B cell (primary cell): ENCODE data around the gene CLIP2. TPM values are rescaled to one million over a fixed set of nuclear protein-coding genes. Genes with fewer than 3 reads are reported as not detected.

Experiments used
- ATAC-seq: fragments of 200-7000 bp; cut with Tn5 transposase; one replicate; pipeline ENCODE4 v1.10.0; 2021; ENCODE audit warnings: low read depth, mild to moderate bottlenecking, moderate number of reproducible peaks, moderate library complexity
- CTCF ChIA-PET: fragments of 350-600 bp; sonication (Branson Sonifier 250); formaldehyde crosslinking; loops from one replicate; lab custom pipeline; 2021; ENCODE audit warnings: antibody characterized with exemption, inconsistent platforms; lab: Charles Lee
- POLR2A ChIA-PET: fragments of 350-600 bp; sonication (Branson Sonifier 250); formaldehyde crosslinking; loops from one replicate; lab custom pipeline; 2021; ENCODE audit warnings: antibody characterized with exemption; lab: Charles Lee
- DNase-seq: peaks from one replicate; pipeline ENCODE4 v3.0.0; 2013
- H2AFZ ChIP-seq: 2 replicates; pipeline ENCODE4 v1.6.1; 2012; ENCODE audit warnings: mild to moderate bottlenecking, low read depth, low read length; ENCODE audit not compliant: insufficient read depth, poor library complexity, severe bottlenecking
- H3K27ac ChIP-seq, 2 donors: 1 replicate in 1 of 2; 2 replicates in 1 of 2; pipeline ENCODE4 v1.5.1; 2012 to 2013; ENCODE audit warnings: low read length in 2 of 2, mild to moderate bottlenecking in 2 of 2, moderate library complexity in 1 of 2
- H3K27me3 ChIP-seq, 4 experiments: fragments of 200-600 bp in 1 of 4; sonication (generic) in 1 of 4; replicated peaks in 1 of 4; 1 replicate in 2 of 4; 2 replicates in 2 of 4; pipeline versions ENCODE4 v1.6.1 to v1.7.0; 2013 to 2016; ENCODE audit warnings: low read length in 3 of 4, mild to moderate bottlenecking in 2 of 4, mixed read lengths in 1 of 4, moderate library complexity in 1 of 4; ENCODE audit not compliant: insufficient read depth in 4 of 4, control insufficient read depth in 3 of 4; ENCODE audit errors: control extremely low read depth in 1 of 4
- H3K36me3 ChIP-seq, 2 experiments: replicated peaks in 1 of 2; 1 replicate in 1 of 2; 2 replicates in 1 of 2; pipeline versions ENCODE4 v1.6.1 to v1.7.1; 2013; ENCODE audit warnings: low read length in 1 of 2; ENCODE audit not compliant: insufficient read depth in 2 of 2, control insufficient read depth in 1 of 2; ENCODE audit errors: control extremely low read depth in 1 of 2, extremely low read depth in 1 of 2
- H3K4me1 ChIP-seq, 2 donors: fragments of 200-600 bp in 1 of 2; sonication (generic) in 1 of 2; 1 replicate in 1 of 2; 2 replicates in 1 of 2; pipeline versions ENCODE4 v1.5.1 to v1.6.1; 2013 to 2017; ENCODE audit warnings: low read length in 2 of 2; ENCODE audit not compliant: control insufficient read depth in 2 of 2, insufficient read depth in 2 of 2
- H3K4me2 ChIP-seq: replicated peaks from 2 replicates; pipeline ENCODE3; 2012; ENCODE audit warnings: mild to moderate bottlenecking, low read depth, low read length; ENCODE audit not compliant: poor library complexity, severe bottlenecking
- H3K4me3 ChIP-seq, 5 experiments: fragments of 200-600 bp in 1 of 5; sonication (generic) in 1 of 5; 1 replicate in 3 of 5; 2 replicates in 2 of 5; pipeline versions ENCODE4 v1.5.1 to v1.7.0; 2011 to 2016; ENCODE audit warnings: low read length in 4 of 5, mild to moderate bottlenecking in 4 of 5, low read depth in 2 of 5, control low read depth in 1 of 5, moderate library complexity in 1 of 5; ENCODE audit not compliant: insufficient read depth in 1 of 5; ENCODE audit errors: control extremely low read depth in 1 of 5, extremely low read depth in 1 of 5
- H3K79me2 ChIP-seq: fragments of 200-600 bp; sonication (generic); one replicate; pipeline ENCODE4 v1.6.0; 2016; ENCODE audit warnings: low read length; ENCODE audit not compliant: control insufficient read depth, insufficient read depth
- H3K9ac ChIP-seq: fragments of 200-600 bp; sonication (generic); 2 replicates; pipeline ENCODE4 v1.6.1; 2017; ENCODE audit warnings: mild to moderate bottlenecking, low read length, moderate library complexity
- H3K9me3 ChIP-seq, 3 donors: one replicate each; pipeline versions ENCODE4 v1.6.1 to v1.7.1; 2013; ENCODE audit warnings: low read length in 2 of 3; ENCODE audit not compliant: control insufficient read depth in 2 of 3, insufficient read depth in 1 of 3; ENCODE audit errors: control extremely low read depth in 1 of 3
- H4K20me1 ChIP-seq: 2 replicates; pipeline ENCODE4 v1.6.0; 2012; ENCODE audit warnings: mild to moderate bottlenecking, low read length; ENCODE audit not compliant: insufficient read depth, control insufficient read depth, poor library complexity, severe bottlenecking
- H3K27ac Mint-ChIP-seq: one replicate; pipeline ENCODE4 v1.8.0; 2021; ENCODE audit warnings: mixed read lengths
- H3K27me3 Mint-ChIP-seq: one replicate; pipeline ENCODE4 v1.8.0; 2021; ENCODE audit warnings: mixed read lengths
- H3K4me1 Mint-ChIP-seq: one replicate; pipeline ENCODE4 v1.8.0; 2021; ENCODE audit warnings: mixed read lengths
- H3K4me3 Mint-ChIP-seq: one replicate; pipeline ENCODE4 v1.8.0; 2021; ENCODE audit warnings: mixed read lengths
- H3K9me3 Mint-ChIP-seq: one replicate; pipeline ENCODE4 v1.8.0; 2022; ENCODE audit warnings: mixed read lengths; ENCODE audit not compliant: insufficient read depth
- CTCF ChIP-seq: fragments of 200-600 bp; IDR thresholded peaks from one replicate; pipeline ENCODE4 v1.8.0; 2022; ENCODE audit warnings: antibody characterized with exemption, mild to moderate bottlenecking
- EZH2 ChIP-seq: IDR thresholded peaks from 2 replicates; pipeline ENCODE4 v1.6.1; 2012; ENCODE audit warnings: borderline replicate concordance, low read depth, mild to moderate bottlenecking, moderate library complexity, low read length; ENCODE audit not compliant: insufficient read depth, poor library complexity, severe bottlenecking
- WGBS: methylation state at CpG from one replicate; pipeline ENCODE4 v1.1.5; 2013; ENCODE audit warnings: missing lambda C conversion rate; ENCODE audit not compliant: insufficient coverage; 5-methylcytosine and 5-hydroxymethylcytosine counted together
- intact Hi-C: fragments of 100-400 bp; cut with micrococcal nuclease; formaldehyde crosslinking; loops from one replicate; pipeline ENCODE4 v1.10.0; 2022
- polyA plus RNA-seq: library from polyadenylated mRNA; depleted of rRNA; stranded (reverse); fragments of >200 nt; gene quantifications from 2 replicates; pipeline ENCODE4 v1.2.3, GENCODE V29; 2012
- total RNA-seq, 2 donors: library from RNA; stranded (reverse); fragments of 120-200 nt in 1 of 2; gene quantifications; 1 replicate in 1 of 2; 2 replicates in 1 of 2; pipeline versions ENCODE4 v1.2.3 to v1.2.4, GENCODE V29; 2013 to 2022

Gene CLIP2
- total and polyA plus RNA-seq, 2 donors (not counting 1 experiment from before 2014, with no cell fraction given) = 5.7 to 47.9 TPM

GRCh38 chr7:74372511-74373111, 83.4 kb downstream of the CLIP2 start:
- H3K4me3 Mint-ChIP-seq = no peak overlapping the region
- 88% methylated on average over 13 of the region's 28 CpGs for WGBS
- CTCF ChIA-PET = no interaction called here

GRCh38 chr7:74373536-74373935, 84.3 kb downstream of the CLIP2 start:
- ATAC-seq (no peak), DNase-seq (no peak)
- Histone ChIP-seq H2AFZ (no peak overlapping the region), H3K9ac (no peak overlapping the region), H4K20me1 (no peaks in the 10 kb centered on the region), H3K4me2 (no peak overlapping the region), H3K36me3 (peaks cover 0 to 6% of the 10 kb centered on the region in 2 experiments), H3K27ac (no peak overlapping the region), H3K4me3 (no peak overlapping the region), H3K79me2 (no peaks in the 10 kb centered on the region), H3K27me3 (no peaks in the 10 kb centered on the region), H3K4me1 (peaks cover 4 to 15% of the 10 kb centered on the region in 2 donors), H3K9me3 (no peaks in the 10 kb centered on the region)
- Mint-ChIP-seq H3K4me3 (no peak overlapping the region), H3K27me3 (no peaks in the 10 kb centered on the region), H3K27ac (no peak overlapping the region), H3K9me3 (no peaks in the 10 kb centered on the region), H3K4me1 (peaks cover 13% of the 10 kb centered on the region)
- TF ChIP-seq CTCF (no peak), EZH2 (no peak)
- intact Hi-C loops = no loop called here
- ChIA-PET POLR2A (no interaction called here), CTCF (no interaction called here)
- 80% methylated on average over 1 of the region's 3 CpGs for WGBS

More at GRCh38 chr7:74372511-74373111, 83.4 kb downstream of the CLIP2 start:
- peaks cover 13% of the 10 kb centered on the region for H3K4me1 Mint-ChIP-seq
- Histone ChIP-seq H4K20me1 (no peaks in the 10 kb centered on the region), H3K27me3 (no peaks in the 10 kb centered on the region), H3K4me3 (no peak overlapping the region), H3K27ac (no peak overlapping the region), H2AFZ (no peak overlapping the region), H3K9me3 (no peaks in the 10 kb centered on the region), H3K4me2 (no peak overlapping the region), H3K36me3 (peaks cover 0 to 6% of the 10 kb centered on the region in 2 experiments), H3K4me1 (peaks cover 4 to 15% of the 10 kb centered on the region in 2 donors), H3K79me2 (no peaks in the 10 kb centered on the region), H3K9ac (no peak overlapping the region)
- H3K9me3 Mint-ChIP-seq = no peaks in the 10 kb centered on the region
- TF ChIP-seq EZH2 (no peak), CTCF (no peak)
- H3K27ac Mint-ChIP-seq = no peak overlapping the region
- DNase-seq (no peak), ATAC-seq (no peak)
- intact Hi-C loops = no loop called here
- POLR2A ChIA-PET = no interaction called here
- no peaks in the 10 kb centered on the region for H3K27me3 Mint-ChIP-seq
